HEK293T (cell line): Measurements from ENCODE around the gene PCDH9.

ENCODE experiments used
- ARNT ChIP-seq: fragments of 450-650 bp; IDR thresholded peaks from 2 replicates; pipeline ENCODE4 v1.6.1; 2017; ENCODE audit warnings: mild to moderate bottlenecking
- FOXK2 ChIP-seq: fragments of 450-650 bp; IDR thresholded peaks from 2 replicates; pipeline ENCODE4 v1.6.1; 2016; ENCODE audit warnings: mild to moderate bottlenecking
- LEF1 ChIP-seq: fragments of 450-650 bp; IDR thresholded peaks from 2 replicates; pipeline ENCODE4 v1.6.1; 2017; ENCODE audit warnings: mild to moderate bottlenecking, borderline replicate concordance

- no peak for TF ChIP-seq LEF1
- no peak for TF ChIP-seq ARNT
- TF ChIP-seq FOXK2: no peak
Observed at GRCh38 chr13:66661336-66661735, 568.8 kb downstream of the PCDH9 start.
